ENCODE measurements around the gene PFDN5.
"Not testable (repeated sequence)": the region's sequence is repeated elsewhere in the genome, so short reads cannot be mapped to it uniquely, and the experiment has no call there.

Gene PFDN5

GRCh38 chr12:53287741-53288216 is 7.6 kb upstream of the PFDN5 start:
- FAIRE-seq, result no peak

GRCh38 chr12:53288322-53288721 is 7.0 kb upstream of the PFDN5 start:
- no peak for FAIRE-seq

GRCh38 chr12:53289891-53290290 is 5.5 kb upstream of the PFDN5 start:
- FAIRE-seq, result no peak

GRCh38 chr12:53290661-53291060 is 4.7 kb upstream of the PFDN5 start:
- no peak for FAIRE-seq

- no peak for FAIRE-seq
Observed at GRCh38 chr12:53292426-53292825, 2.9 kb upstream of the PFDN5 start.

GRCh38 chr12:53295891-53296219 is 513 bp downstream of the PFDN5 start:
- no peak for FAIRE-seq

GRCh38 chr12:53297106-53297505 is 1.8 kb downstream of the PFDN5 start:
- not testable (repeated sequence) for FAIRE-seq

- no peak for FAIRE-seq
Observed at GRCh38 chr12:53298164-53298563, 2.8 kb downstream of the PFDN5 start.

- FAIRE-seq, result no peak
Observed at GRCh38 chr12:53299101-53299453, 3.7 kb downstream of the PFDN5 start.

- no peak for FAIRE-seq
Observed at GRCh38 chr12:53299454-53300180, 4.3 kb downstream of the PFDN5 start, which contains the start of gene MYG1. Gene MYG1 (plus strand): TSS chr12:53299695. CDS start chr12:53299738, 43 bp downstream.

- no peak for FAIRE-seq
Observed at GRCh38 chr12:53300187-53300586, 4.8 kb downstream of the PFDN5 start.

- FAIRE-seq, result no peak
Observed at GRCh38 chr12:53302903-53303302, 7.6 kb downstream of the PFDN5 start.

GRCh38 chr12:53306826-53307225 is 11.5 kb downstream of the PFDN5 start:
- FAIRE-seq, result no peak

GRCh38 chr12:53308276-53308675 is 12.9 kb downstream of the PFDN5 start:
- FAIRE-seq, result no peak

- no peak for FAIRE-seq
Observed at GRCh38 chr12:53313996-53314395, 18.7 kb downstream of the PFDN5 start.

GRCh38 chr12:53320352-53321195 is 25.2 kb downstream of the PFDN5 start:
- no peak for FAIRE-seq

- FAIRE-seq, result no peak
Observed at GRCh38 chr12:53324113-53324778, 28.9 kb downstream of the PFDN5 start.

GRCh38 chr12:53324779-53325510 is 29.6 kb downstream of the PFDN5 start:
- no peak for FAIRE-seq

GRCh38 chr12:53325511-53326061 is 30.2 kb downstream of the PFDN5 start:
- no peak for FAIRE-seq

- FAIRE-seq, result no peak
Observed at GRCh38 chr12:53326460-53327185, 31.3 kb downstream of the PFDN5 start.

- no peak for FAIRE-seq
Observed at GRCh38 chr12:53327435-53328042, 32.2 kb downstream of the PFDN5 start.

Measured in colon (tissue), 2 donors.